HepG2 (cell line): ENCODE measurements around the gene ATG2A. TPM values are rescaled to one million over a fixed set of nuclear protein-coding genes. Genes with fewer than 3 reads are reported as not detected.

ENCODE experiments used
- ARID5B ChIP-seq: IDR thresholded peaks from 2 replicates; pipeline ENCODE4 v1.4.0; 2020; ENCODE audit warnings: mild to moderate bottlenecking, missing genetic modification reagents
- DPF2 ChIP-seq: sonication (generic); formaldehyde crosslinking; IDR thresholded peaks from 2 replicates; pipeline ENCODE4 v1.4.0; 2020; ENCODE audit warnings: mild to moderate bottlenecking, low read depth, missing genetic modification reagents, borderline replicate concordance
- ELF1 ChIP-seq: sonication (generic); formaldehyde crosslinking; IDR thresholded peaks from 2 replicates; pipeline ENCODE4 v1.4.0; 2020; ENCODE audit warnings: missing genetic modification reagents
- FOSL2 ChIP-seq: sonication (generic); formaldehyde crosslinking; IDR thresholded peaks from 2 replicates; pipeline ENCODE4 v1.4.0; 2020; ENCODE audit warnings: missing genetic modification reagents
- MIER3 ChIP-seq: IDR thresholded peaks from 2 replicates; pipeline ENCODE4 v1.6.1; 2016; ENCODE audit warnings: missing compliant biosample characterization, borderline replicate concordance
- MIXL1 ChIP-seq: IDR thresholded peaks from 2 replicates; pipeline ENCODE4 v1.6.1; 2016
- MYC ChIP-seq: sonication (generic); formaldehyde crosslinking; IDR thresholded peaks from 2 replicates; pipeline ENCODE4 v1.9.0; 2021; ENCODE audit warnings: missing genetic modification reagents, borderline replicate concordance
- NR2F6 ChIP-seq, 2 experiments: IDR thresholded peaks; 2 replicates each; pipeline ENCODE4 v1.6.1; 2016; ENCODE audit warnings: antibody characterized with exemption in 1 of 2, mild to moderate bottlenecking in 1 of 2
- PPARG ChIP-seq: conservative IDR thresholded peaks from 2 replicates; pipeline ENCODE4 v1.6.1; 2016; ENCODE audit warnings: missing biosample characterization, missing genetic modification reagents
- RCOR2 ChIP-seq: IDR thresholded peaks from 2 replicates; pipeline ENCODE4 v1.6.1; 2016; ENCODE audit warnings: missing biosample characterization, missing genetic modification reagents
- RXRB ChIP-seq: IDR thresholded peaks from 2 replicates; pipeline ENCODE4 v1.6.1; 2016; ENCODE audit warnings: borderline replicate concordance, missing genetic modification reagents, missing compliant biosample characterization
- SNAPC4 ChIP-seq: sonication (generic); formaldehyde crosslinking; IDR thresholded peaks from 2 replicates; pipeline ENCODE4 v1.4.0; 2020; ENCODE audit warnings: mild to moderate bottlenecking, missing genetic modification reagents
- ZFX ChIP-seq: sonication (generic); formaldehyde crosslinking; IDR thresholded peaks from 2 replicates; pipeline ENCODE4 v1.4.0; 2020; ENCODE audit warnings: mild to moderate bottlenecking, low read depth, missing genetic modification reagents, moderate library complexity
- ZKSCAN1 ChIP-seq: fragments of 150-350 bp; IDR thresholded peaks from 2 replicates; pipeline ENCODE4 v1.6.1; 2014; ENCODE audit warnings: low read length
- ZNF143 ChIP-seq: sonication (generic); formaldehyde crosslinking; IDR thresholded peaks from 2 replicates; pipeline ENCODE4 v1.4.0; 2020; ENCODE audit warnings: missing genetic modification reagents
- ZNF292 ChIP-seq: sonication (generic); formaldehyde crosslinking; IDR thresholded peaks from 2 replicates; pipeline ENCODE4 v1.8.1; 2022; ENCODE audit warnings: mild to moderate bottlenecking, low read depth, missing genetic modification reagents, borderline replicate concordance
- ZNF362 ChIP-seq: sonication (generic); formaldehyde crosslinking; IDR thresholded peaks from 2 replicates; pipeline ENCODE4 v1.4.0; 2020; ENCODE audit warnings: missing genetic modification reagents, mild to moderate bottlenecking, borderline replicate concordance
- ZNF484 ChIP-seq: sonication (generic); formaldehyde crosslinking; IDR thresholded peaks from 2 replicates; pipeline ENCODE4 v1.5.1; 2020; ENCODE audit warnings: mild to moderate bottlenecking, low read depth, missing genetic modification reagents, borderline replicate concordance
- polyA plus RNA-seq, 8 experiments: library from polyadenylated mRNA; depleted of rRNA in 3 of 8; stranded (reverse) in 7 of 8; unstranded in 1 of 8; fragments of >200 nt; fragmentation: Illumina TruSeq in 4 of 8; extraction: Trizol in 4 of 8; gene quantifications; 2 replicates each; pipeline versions ENCODE4 v1.2.1 to v1.2.3, GENCODE V29; 2011 to 2016; ENCODE audit warnings: low read depth in 4 of 8, missing spikeins in 1 of 8, mixed read lengths in 1 of 8; ENCODE audit not compliant: insufficient read depth in 1 of 8
- total RNA-seq, 5 experiments: library from RNA; depleted of rRNA; stranded (reverse); fragments of >200 nt; fragmentation: Illumina TruSeq; extraction: Trizol; gene quantifications; 2 replicates each; pipeline ENCODE4 v1.2.3, GENCODE V29; 2016; ENCODE audit warnings: low read depth in 1 of 5

The ATG2A gene
- total and polyA plus RNA-seq, 2 of the 13 experiments (the other 11 are each of a cell fraction or from before 2014, with no cell fraction given) = 6.7 to 8.0 TPM

- TF ChIP-seq ZNF362 (CRISPR knock-in tag) (no peak), MYC (CRISPR knock-in tag) (peak; percentile 63; the same call in 1 of the 2 replicates), RXRB (CRISPR knock-in tag) (peak; percentile 73; the same call in 1 of the 2 replicates), NR2F6 (IDR thresholded peaks at IDR 0.05) (peak; percentile 28; the same call in 1 of the 2 replicates), NR2F6 (CRISPR knock-in tag; IDR thresholded peaks at IDR 0.05) (0 out of 2 replicates have a peak, but pooled peaks have one; percentile 8), DPF2 (peak; percentile 18; the same call in 1 of the 2 replicates), ZNF143 (CRISPR knock-in tag) (no peak), MIXL1 (CRISPR knock-in tag) (0 out of 2 replicates have a peak, but pooled peaks have one; percentile 24), ELF1 (CRISPR knock-in tag) (peak; percentile 59), SNAPC4 (no peak), MIER3 (CRISPR knock-in tag) (peak; percentile 26; the same call in 1 of the 2 replicates), ZNF484 (CRISPR knock-in tag) (no peak), ZFX (CRISPR knock-in tag) (0 out of 2 replicates have a peak, but pooled peaks have one; percentile 39), ARID5B (CRISPR knock-in tag) (peak; percentile 86), ZNF292 (CRISPR knock-in tag) (no peak), ZKSCAN1 (no peak), RCOR2 (0 out of 2 replicates have a peak, but pooled peaks have one; percentile 53), FOSL2 (CRISPR knock-in tag) (peak; percentile 88), PPARG (CRISPR knock-in tag) (peak; percentile 65)
Measured at GRCh38 chr11:64885367-64886286, 31.4 kb downstream of the ATG2A start (continued).
